IMR-90 (cell line): ENCODE measurements around the gene MORF4L2. TPM values are rescaled to one million over a fixed set of nuclear protein-coding genes. Genes with fewer than 3 reads are reported as not detected.

ENCODE experiments used
- ATAC-seq: fragments of 200-7000 bp; cut with Tn5 transposase; 2 replicates; pipeline ENCODE4 v1.9.1; 2020; ENCODE audit warnings: low read depth, mild to moderate bottlenecking, moderate library complexity
- BruUV-seq: library from RNA; stranded (reverse); fragments of 400-500 nt; replicated peaks from 2 replicates; lab custom pipeline; 2021; lab: Mats Ljungman, UMichigan
- CTCF ChIA-PET: fragments of 300-600 bp; formaldehyde crosslinking; extraction: SDS; loops from one replicate; lab custom pipeline; 2021; ENCODE audit warnings: antibody characterized with exemption; lab: Yijun Ruan, JAX
- POLR2A ChIA-PET: fragments of 300-600 bp; sonication (Branson Sonifier 250); formaldehyde crosslinking; loops from one replicate; lab custom pipeline; 2022; ENCODE audit warnings: antibody characterized with exemption; ENCODE audit not compliant: unreplicated experiment; lab: Charles Lee
- DNase-seq: peaks from one replicate; pipeline ENCODE4 v3.0.0; 2013
- H2AFZ ChIP-seq: replicated peaks from 2 replicates; pipeline ENCODE3; 2013; ENCODE audit warnings: low read length, mild to moderate bottlenecking; ENCODE audit not compliant: poor library complexity
- H2AK5ac ChIP-seq: 2 replicates; pipeline ENCODE4 v1.6.1; 2013; ENCODE audit warnings: low read depth, low read length, inconsistent platforms
- H2AK9ac ChIP-seq: replicated peaks from 2 replicates; pipeline ENCODE3; 2013; ENCODE audit warnings: mild to moderate bottlenecking, low read depth, low read length, moderate library complexity; ENCODE audit not compliant: poor library complexity
- H2BK120ac ChIP-seq: 2 replicates; pipeline ENCODE4 v1.6.1; 2013; ENCODE audit warnings: low read depth, low read length, inconsistent platforms
- H2BK15ac ChIP-seq: 3 replicates; pipeline ENCODE4 v1.6.1; 2013; ENCODE audit warnings: low read depth, low read length, inconsistent platforms
- H2BK20ac ChIP-seq: 2 replicates; pipeline ENCODE4 v1.6.1; 2013; ENCODE audit warnings: low read depth, mild to moderate bottlenecking, inconsistent platforms, low read length, moderate library complexity
- H2BK5ac ChIP-seq: 2 replicates; pipeline ENCODE4 v1.6.1; 2013; ENCODE audit warnings: mild to moderate bottlenecking, low read depth, low read length, inconsistent platforms; ENCODE audit not compliant: poor library complexity, severe bottlenecking
- H3K14ac ChIP-seq: replicated peaks from 2 replicates; pipeline ENCODE4 v1.6.1; 2013; ENCODE audit warnings: low read depth, low read length, inconsistent platforms
- H3K18ac ChIP-seq: 2 replicates; pipeline ENCODE4 v1.6.1; 2013; ENCODE audit warnings: low read depth, low read length, control low read depth
- H3K23ac ChIP-seq: 2 replicates; pipeline ENCODE4 v1.6.1; 2013; ENCODE audit warnings: low read depth, low read length, inconsistent platforms
- H3K27ac ChIP-seq: 2 replicates; pipeline ENCODE4 v1.5.1; 2013; ENCODE audit warnings: mild to moderate bottlenecking, control low read depth, low read length; ENCODE audit not compliant: insufficient read depth
- H3K27me3 ChIP-seq: 2 replicates; pipeline ENCODE4 v1.6.1; 2013; ENCODE audit warnings: low read length; ENCODE audit not compliant: control insufficient read depth, insufficient read depth
- H3K36me3 ChIP-seq: 2 replicates; pipeline ENCODE4 v1.6.1; 2013; ENCODE audit warnings: low read length, mixed read lengths; ENCODE audit not compliant: control insufficient read depth, insufficient read depth
- H3K4ac ChIP-seq: 2 replicates; pipeline ENCODE4 v1.6.1; 2013; ENCODE audit warnings: low read depth, low read length, inconsistent platforms
- H3K4me1 ChIP-seq: 2 replicates; pipeline ENCODE4 v1.6.1; 2013; ENCODE audit warnings: low read length, mixed read lengths; ENCODE audit not compliant: control insufficient read depth, insufficient read depth
- H3K4me2 ChIP-seq: 2 replicates; pipeline ENCODE4 v1.6.1; 2013; ENCODE audit warnings: low read depth, mild to moderate bottlenecking, control low read depth, low read length, moderate library complexity
- H3K4me3 ChIP-seq: 2 replicates; pipeline ENCODE4 v1.5.1; 2013; ENCODE audit warnings: low read depth, mild to moderate bottlenecking, control low read depth, low read length, moderate library complexity; ENCODE audit not compliant: insufficient read depth
- H3K56ac ChIP-seq: 2 replicates; pipeline ENCODE4 v1.6.1; 2013; ENCODE audit warnings: low read length, inconsistent platforms; ENCODE audit not compliant: insufficient read depth; ENCODE audit errors: extremely low read depth
- H3K79me1 ChIP-seq, 2 experiments: 2 replicates each; pipeline ENCODE4 v1.6.1; 2013; ENCODE audit warnings: low read length in 2 of 2, inconsistent platforms in 1 of 2, low read depth in 1 of 2
- H3K9ac ChIP-seq: 2 replicates; pipeline ENCODE4 v1.6.1; 2013; ENCODE audit warnings: low read depth, low read length, control low read depth
- H3K9me1 ChIP-seq: 2 replicates; pipeline ENCODE4 v1.6.1; 2013; ENCODE audit warnings: low read length, inconsistent platforms; ENCODE audit not compliant: insufficient read depth
- H3K9me3 ChIP-seq: 2 replicates; pipeline ENCODE4 v1.6.1; 2013; ENCODE audit warnings: low read length; ENCODE audit not compliant: control insufficient read depth, insufficient read depth
- H4K20me1 ChIP-seq: 2 replicates; pipeline ENCODE4 v1.6.1; 2013; ENCODE audit warnings: low read length, inconsistent platforms; ENCODE audit not compliant: insufficient read depth
- H4K5ac ChIP-seq: 2 replicates; pipeline ENCODE4 v1.6.1; 2013; ENCODE audit warnings: mild to moderate bottlenecking, low read depth, low read length, control low read depth
- H4K8ac ChIP-seq, 2 experiments: 2 replicates each; pipeline ENCODE4 v1.6.1; 2013; ENCODE audit warnings: low read depth in 2 of 2, low read length in 2 of 2, control low read depth in 1 of 2, inconsistent platforms in 1 of 2
- H4K91ac ChIP-seq: 2 replicates; pipeline ENCODE4 v1.6.1; 2013; ENCODE audit warnings: low read depth, low read length, inconsistent platforms; ENCODE audit not compliant: insufficient read depth
- BHLHE40 ChIP-seq: fragments of 150-350 bp; IDR thresholded peaks from 2 replicates; pipeline ENCODE4 v1.6.1; 2016; ENCODE audit warnings: mild to moderate bottlenecking, low read depth, low read length
- CEBPB ChIP-seq: IDR thresholded peaks from 2 replicates; pipeline ENCODE4 v1.6.1; 2012; ENCODE audit warnings: low read depth, low read length, improper control_type of control experiment
- CHD1 ChIP-seq: IDR thresholded peaks from 2 replicates; pipeline ENCODE4 v1.6.1; 2012; ENCODE audit warnings: low read depth, low read length, improper control_type of control experiment
- FOS ChIP-seq: fragments of 150-350 bp; IDR thresholded peaks from 2 replicates; pipeline ENCODE4 v1.6.1; 2016; ENCODE audit warnings: low read depth, low read length
- MAFK ChIP-seq: IDR thresholded peaks from 2 replicates; pipeline ENCODE4 v1.6.1; 2012; ENCODE audit warnings: low read depth, low read length, improper control_type of control experiment
- MAZ ChIP-seq: IDR thresholded peaks from 2 replicates; pipeline ENCODE4 v1.6.1; 2012; ENCODE audit warnings: low read depth, mild to moderate bottlenecking, low read length, improper control_type of control experiment, moderate library complexity, borderline replicate concordance
- MXI1 ChIP-seq: IDR thresholded peaks from 2 replicates; pipeline ENCODE4 v1.6.1; 2012; ENCODE audit warnings: low read depth, mild to moderate bottlenecking, low read length, moderate library complexity, borderline replicate concordance
- POLR2A ChIP-seq: IDR thresholded peaks from 2 replicates; pipeline ENCODE4 v1.6.1; 2012; ENCODE audit warnings: mild to moderate bottlenecking, low read depth, low read length
- RCOR1 ChIP-seq: IDR thresholded peaks from 2 replicates; pipeline ENCODE4 v1.6.1; 2012; ENCODE audit warnings: mild to moderate bottlenecking, low read length, improper control_type of control experiment; ENCODE audit not compliant: insufficient replicate concordance
- RFX5 ChIP-seq: IDR thresholded peaks from 2 replicates; pipeline ENCODE4 v1.8.0; 2012; ENCODE audit warnings: low read depth, mild to moderate bottlenecking, low read length, moderate library complexity
- WGBS, 2 experiments: methylation state at CpG; one replicate each; pipeline versions ENCODE4 v1.1.5 to v1.1.7; 2013; ENCODE audit warnings: missing lambda C conversion rate in 2 of 2; ENCODE audit not compliant: insufficient read length in 1 of 2; ENCODE audit errors: extremely low coverage in 2 of 2; 5-methylcytosine and 5-hydroxymethylcytosine counted together
- dilution Hi-C: fragments of 300-500 bp; cut with HindIII; formaldehyde crosslinking; loops from one replicate; pipeline ENCODE4 v1.14.3; 2018; ENCODE audit warnings: low sequenced_read_pairs; ENCODE audit not compliant: unreplicated experiment
- in situ Hi-C: fragments of 300-500 bp; cut with MboI; formaldehyde crosslinking; loops from 3 replicates; pipeline ENCODE4 v1.14.3; 2019; ENCODE audit warnings: low sequenced_read_pairs, inconsistent platforms, mixed read lengths
- intact Hi-C: fragments of 100-400 bp; cut with micrococcal nuclease; formaldehyde crosslinking; loops from 2 replicates; pipeline ENCODE4 v1.10.0; 2022
- polyA plus RNA-seq, 3 experiments: library from polyadenylated mRNA; depleted of rRNA; stranded (reverse); fragments of >200 nt; gene quantifications; 2 replicates each; pipeline ENCODE4 v1.2.3, GENCODE V29; 2012; ENCODE audit warnings: low replicate concordance in 1 of 3
- total RNA-seq: library from RNA; depleted of rRNA; stranded (reverse); fragments of >200 nt; gene quantifications from 2 replicates; pipeline ENCODE4 v1.2.3, GENCODE V29; 2012
- TF ChIP-seq, protein P1 (sequence below): fragments of 150-350 bp; IDR thresholded peaks from 2 replicates; pipeline ENCODE4 v1.6.1; 2016; ENCODE audit warnings: low read depth, mild to moderate bottlenecking, low read length, moderate library complexity, borderline replicate concordance
- TF ChIP-seq, protein P2 (sequence below): fragments of 150-350 bp; IDR thresholded peaks from 2 replicates; pipeline ENCODE4 v1.6.1; 2017; ENCODE audit warnings: mild to moderate bottlenecking, antibody characterized with exemption, low read length, low read depth

MORF4L2 gene
- total and polyA plus RNA-seq, 2 of the 4 experiments (the other 2 are of a cell fraction) = 795 to 1,218 TPM

DNA sequence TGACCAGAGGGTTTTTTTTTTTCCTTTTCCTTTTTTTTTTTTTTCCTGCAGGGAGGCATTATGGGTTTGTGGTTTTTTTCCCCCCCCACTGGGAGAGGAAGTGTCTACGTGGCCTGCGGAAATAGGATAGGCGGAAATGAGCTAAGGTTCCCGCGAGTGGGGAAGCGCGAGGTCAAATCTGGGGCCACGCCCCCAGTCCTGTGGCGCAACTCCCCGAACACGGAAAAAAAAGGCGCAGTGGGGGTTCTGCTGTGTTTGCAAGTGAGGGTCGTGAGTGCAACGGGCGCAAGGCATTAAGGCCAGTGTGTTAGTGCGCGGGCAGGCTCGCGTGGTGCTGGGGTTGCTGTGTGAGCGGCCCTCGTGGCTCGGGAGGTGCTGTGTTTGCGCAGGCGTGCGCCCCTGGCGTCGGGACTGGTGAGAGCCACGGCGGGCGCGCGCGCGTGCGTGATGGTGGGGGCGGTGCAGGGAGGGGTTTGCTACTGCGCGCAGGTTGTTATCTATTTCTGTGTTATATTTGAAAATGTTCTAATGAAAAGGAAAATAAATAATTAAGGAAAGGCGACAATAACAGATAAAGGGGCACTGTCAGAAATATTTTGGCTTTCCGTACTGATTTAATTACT, 685 bp upstream of the MORF4L2 start (continued):
- TF ChIP-seq, protein P1, sequence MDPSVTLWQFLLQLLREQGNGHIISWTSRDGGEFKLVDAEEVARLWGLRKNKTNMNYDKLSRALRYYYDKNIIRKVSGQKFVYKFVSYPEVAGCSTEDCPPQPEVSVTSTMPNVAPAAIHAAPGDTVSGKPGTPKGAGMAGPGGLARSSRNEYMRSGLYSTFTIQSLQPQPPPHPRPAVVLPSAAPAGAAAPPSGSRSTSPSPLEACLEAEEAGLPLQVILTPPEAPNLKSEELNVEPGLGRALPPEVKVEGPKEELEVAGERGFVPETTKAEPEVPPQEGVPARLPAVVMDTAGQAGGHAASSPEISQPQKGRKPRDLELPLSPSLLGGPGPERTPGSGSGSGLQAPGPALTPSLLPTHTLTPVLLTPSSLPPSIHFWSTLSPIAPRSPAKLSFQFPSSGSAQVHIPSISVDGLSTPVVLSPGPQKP = no peak

DNA sequence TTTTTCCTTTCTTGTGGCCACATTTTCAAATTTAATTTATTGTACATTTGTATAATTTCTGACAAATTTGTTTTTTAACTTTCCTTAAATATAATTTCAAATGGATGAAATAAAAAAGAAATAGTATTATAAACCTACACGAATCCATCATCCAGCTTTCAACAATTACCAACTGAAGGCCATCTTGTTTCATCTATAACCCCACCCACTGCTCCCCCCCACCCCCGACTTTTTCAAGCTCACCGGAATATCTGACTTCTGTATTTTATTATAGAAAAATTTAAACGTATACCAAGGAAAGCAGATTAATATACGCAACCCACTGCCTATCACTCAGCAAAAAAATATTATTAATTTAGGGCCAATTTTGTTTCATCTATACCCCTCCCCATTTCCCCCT, 1.1 kb downstream of the MORF4L2 start:
- H2AK5ac ChIP-seq = no peak overlapping the region
- H2BK120ac ChIP-seq = no peak overlapping the region
- intact Hi-C loops = loop anchor here (5.0 kb wide), 4 partner anchors 98 to 452 kb away; partner anchors contain the start of genes TCEAL4 and ZCCHC18
- no peak overlapping the region for H4K5ac ChIP-seq
- no peak overlapping the region for H3K56ac ChIP-seq
- H3K4me2 ChIP-seq = peak overlapping the region; percentile 74
- H4K20me1 ChIP-seq = peaks cover 28% of the 10 kb centered on the region; the same call in 1 of the 2 replicates
- peaks cover 7% of the 10 kb centered on the region for H3K36me3 ChIP-seq
- H4K91ac ChIP-seq = no peak overlapping the region
- no peaks in the 10 kb centered on the region for H3K4me1 ChIP-seq
- 0 out of 2 replicates have a peak, but pooled peaks cover 1% of the 10 kb centered on the region for H3K27me3 ChIP-seq
- CTCF ChIA-PET = interaction anchor here (0.6 kb wide), 2 partner anchors 17 to 65 kb away, joined by 3 to 8 read pairs; no protein-coding TSS in a partner anchor
- WGBS, 2 experiments = no CpG with 5 or more reads among the region's 5 CpGs
- H3K9me1 ChIP-seq = no peaks in the 10 kb centered on the region
- peak overlapping the region in 1 of 2 experiments; percentile 85; a peak in 1 of 4 replicates for H4K8ac ChIP-seq
- H3K79me1 ChIP-seq = 0 out of 4 replicates have a peak, but pooled peaks cover 0 to 4% of the 10 kb centered on the region in 2 experiments
- no peak overlapping the region for H3K27ac ChIP-seq
- no peaks in the 10 kb centered on the region for H3K9me3 ChIP-seq
- POLR2A ChIA-PET = interaction anchor here (0.6 kb wide), 2 partner anchors 89 to 145 kb away, joined by 3 to 4 read pairs; no protein-coding TSS in a partner anchor
- no peak overlapping the region for H2BK20ac ChIP-seq
- H2BK5ac ChIP-seq = peak overlapping the region; percentile 80
- peak overlapping the region; percentile 67; the same call in 1 of the 2 replicates for H3K23ac ChIP-seq
- no peak overlapping the region; the same call in 1 of the 2 replicates for H3K14ac ChIP-seq
- no TSS peak for BruUV-seq
- no peak overlapping the region for H2AK9ac ChIP-seq
- DNase-seq = no peak
- no peak overlapping the region for H2AFZ ChIP-seq
- no peak for ATAC-seq
- H3K9ac ChIP-seq = peak overlapping the region; percentile 100; the same call in 1 of the 2 replicates
- in situ Hi-C loops = loop anchor here (25.0 kb wide), 1 partner anchor 452 kb away; no protein-coding TSS in a partner anchor
- dilution Hi-C loops = no loop called here
- H3K4me3 ChIP-seq = peak overlapping the region; percentile 89
- no peak overlapping the region for H2BK15ac ChIP-seq
- no peak overlapping the region; the same call in 1 of the 2 replicates for H3K4ac ChIP-seq
- no peak overlapping the region for H3K18ac ChIP-seq
- TF ChIP-seq RCOR1 (no peak), RFX5 (no peak), BHLHE40 (no peak), MXI1 (no peak), MAZ (no peak), CHD1 (no peak), CEBPB (no peak), FOS (no peak), MAFK (no peak), POLR2A (no peak)
- TF ChIP-seq, protein P2, sequence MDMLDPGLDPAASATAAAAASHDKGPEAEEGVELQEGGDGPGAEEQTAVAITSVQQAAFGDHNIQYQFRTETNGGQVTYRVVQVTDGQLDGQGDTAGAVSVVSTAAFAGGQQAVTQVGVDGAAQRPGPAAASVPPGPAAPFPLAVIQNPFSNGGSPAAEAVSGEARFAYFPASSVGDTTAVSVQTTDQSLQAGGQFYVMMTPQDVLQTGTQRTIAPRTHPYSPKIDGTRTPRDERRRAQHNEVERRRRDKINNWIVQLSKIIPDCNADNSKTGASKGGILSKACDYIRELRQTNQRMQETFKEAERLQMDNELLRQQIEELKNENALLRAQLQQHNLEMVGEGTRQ = no peak
- TF ChIP-seq, protein P1 = no peak
